H1 (cell line): ENCODE results near the gene SCFD1. TPM values are rescaled to one million over a fixed set of nuclear protein-coding genes. Genes with fewer than 3 reads are reported as not detected.

Experiments used
- CTCF ChIA-PET: fragments of 300-600 bp; sonication (Branson Sonifier 250); formaldehyde crosslinking; loops from one replicate; lab custom pipeline; 2021; ENCODE audit not compliant: partially characterized antibody; lab: Charles Lee
- POLR2A ChIA-PET: fragments of 300-600 bp; sonication (Branson Sonifier 250); formaldehyde crosslinking; loops from one replicate; lab custom pipeline; 2021; ENCODE audit warnings: inconsistent platforms; ENCODE audit not compliant: partially characterized antibody; lab: Charles Lee
- DNase-seq, 2 experiments: peaks; one replicate each; pipeline versions ENCODE4 v3.0.0 to v3.0.0-alpha.2; 2010 to 2022; ENCODE audit warnings: low spot score in 2 of 2, low read depth in 1 of 2, mixed read lengths in 1 of 2
- FAIRE-seq: peaks from 2 replicates; lab custom pipeline; 2011; peaks lifted over from hg19 to GRCh38; lab: Jason Lieb, UNC
- H2AFZ ChIP-seq: 2 replicates; pipeline ENCODE4 v1.8.1; 2012; ENCODE audit warnings: low read length, inconsistent platforms
- H2AK5ac ChIP-seq: 2 replicates; pipeline ENCODE4 v1.6.1; 2013; ENCODE audit warnings: low read depth, low read length
- H2BK120ac ChIP-seq: replicated peaks from 2 replicates; pipeline ENCODE3; 2013; ENCODE audit warnings: low read depth, low read length, inconsistent platforms
- H2BK12ac ChIP-seq: 2 replicates; pipeline ENCODE4 v1.6.1; 2013; ENCODE audit warnings: low read depth, low read length
- H2BK15ac ChIP-seq: 2 replicates; pipeline ENCODE4 v1.6.1; 2013; ENCODE audit warnings: low read length
- H2BK20ac ChIP-seq: 2 replicates; pipeline ENCODE4 v1.6.1; 2013; ENCODE audit warnings: low read length
- H2BK5ac ChIP-seq: 2 replicates; pipeline ENCODE4 v1.6.1; 2013; ENCODE audit warnings: low read depth, low read length
- H3K14ac ChIP-seq: 2 replicates; pipeline ENCODE4 v1.6.1; 2013; ENCODE audit warnings: inconsistent platforms; ENCODE audit not compliant: insufficient read length
- H3K18ac ChIP-seq: 2 replicates; pipeline ENCODE4 v1.6.1; 2013; ENCODE audit warnings: low read length; ENCODE audit errors: extremely low read depth
- H3K23ac ChIP-seq: 2 replicates; pipeline ENCODE4 v1.6.1; 2013; ENCODE audit warnings: inconsistent platforms; ENCODE audit not compliant: insufficient read length
- H3K23me2 ChIP-seq: 2 replicates; pipeline ENCODE4 v1.6.1; 2013; ENCODE audit warnings: low read depth, low read length
- H3K27ac ChIP-seq: 2 replicates; pipeline ENCODE4 v1.6.1; 2011; ENCODE audit warnings: low read depth, low read length, inconsistent platforms
- H3K27me3 ChIP-seq, 4 experiments: replicated peaks in 1 of 4; 1 replicate in 1 of 4; 2 replicates in 3 of 4; pipeline versions ENCODE4 v1.6.1 to v1.8.1; 2011 to 2013; ENCODE audit warnings: low read length in 3 of 4, mild to moderate bottlenecking in 3 of 4, inconsistent platforms in 2 of 4, mixed read lengths in 2 of 4, moderate library complexity in 1 of 4; ENCODE audit not compliant: control insufficient read depth in 3 of 4, insufficient read depth in 3 of 4; ENCODE audit errors: extremely low read depth in 1 of 4
- H3K36me3 ChIP-seq, 4 experiments: 2 replicates each; pipeline versions ENCODE4 v1.6.1 to v1.8.1; 2011 to 2013; ENCODE audit warnings: mild to moderate bottlenecking in 4 of 4, low read length in 3 of 4, moderate library complexity in 2 of 4, control low read depth in 1 of 4, inconsistent platforms in 1 of 4; ENCODE audit not compliant: insufficient read depth in 4 of 4, control insufficient read depth in 2 of 4
- H3K4ac ChIP-seq: replicated peaks from 2 replicates; pipeline ENCODE3; 2013; ENCODE audit warnings: low read length, low read depth, mixed read lengths, inconsistent platforms; ENCODE audit not compliant: insufficient read length
- H3K4me1 ChIP-seq, 4 experiments: replicated peaks in 1 of 4; 1 replicate in 1 of 4; 2 replicates in 3 of 4; pipeline versions ENCODE4 v1.6.1 to v1.8.1; 2011 to 2013; ENCODE audit warnings: low read length in 3 of 4, inconsistent platforms in 2 of 4, mixed read lengths in 1 of 4; ENCODE audit not compliant: insufficient read depth in 4 of 4, control insufficient read depth in 3 of 4
- H3K4me2 ChIP-seq, 2 experiments: 2 replicates each; pipeline versions ENCODE4 v1.6.1 to v1.8.1; 2011 to 2013; ENCODE audit warnings: low read depth in 2 of 2, low read length in 2 of 2, control low read depth in 1 of 2, inconsistent platforms in 1 of 2, mild to moderate bottlenecking in 1 of 2; ENCODE audit not compliant: insufficient read depth in 1 of 2
- H3K4me3 ChIP-seq, 4 experiments: fragments of 200-600, 300-600 bp in 1 of 4; sonication (generic), shearing (Covaris generic), sonication (Bioruptor Twin) in 1 of 4; 2 replicates each; pipeline versions ENCODE4 v1.5.1 to v1.8.1; 2011 to 2016; ENCODE audit warnings: low read length in 4 of 4, low read depth in 3 of 4, control low read depth in 2 of 4, inconsistent platforms in 2 of 4, mild to moderate bottlenecking in 2 of 4, mixed read lengths in 1 of 4, moderate library complexity in 1 of 4; ENCODE audit not compliant: insufficient read depth in 2 of 4; ENCODE audit errors: extremely low read depth in 1 of 4
- H3K56ac ChIP-seq: replicated peaks from 2 replicates; pipeline ENCODE3; 2013; ENCODE audit warnings: low read depth, mild to moderate bottlenecking, mixed read lengths, low read length, inconsistent platforms; ENCODE audit not compliant: insufficient read length
- H3K79me1 ChIP-seq: 2 replicates; pipeline ENCODE4 v1.6.1; 2013; ENCODE audit warnings: low read depth, low read length, control low read depth
- H3K79me2 ChIP-seq, 2 experiments: 2 replicates each; pipeline versions ENCODE4 v1.6.1 to v1.8.1; 2012 to 2013; ENCODE audit warnings: low read length in 2 of 2, mild to moderate bottlenecking in 2 of 2, inconsistent platforms in 1 of 2; ENCODE audit not compliant: insufficient read depth in 2 of 2, control insufficient read depth in 1 of 2
- H3K9ac ChIP-seq, 4 experiments: replicated peaks in 1 of 4; 1 replicate in 1 of 4; 2 replicates in 3 of 4; pipeline versions ENCODE4 v1.6.1 to v1.8.1; 2011 to 2013; ENCODE audit warnings: low read depth in 3 of 4, low read length in 3 of 4, control low read depth in 2 of 4, mild to moderate bottlenecking in 2 of 4, moderate library complexity in 2 of 4, inconsistent platforms in 1 of 4; ENCODE audit errors: extremely low read depth in 1 of 4
- H3K9me3 ChIP-seq, 2 experiments: 2 replicates each; pipeline versions ENCODE4 v1.6.1 to v1.8.1; 2012 to 2013; ENCODE audit warnings: mild to moderate bottlenecking in 2 of 2, moderate library complexity in 2 of 2, control low read depth in 1 of 2, inconsistent platforms in 1 of 2, low read depth in 1 of 2, low read length in 1 of 2, mixed read lengths in 1 of 2; ENCODE audit not compliant: insufficient read depth in 2 of 2
- H4K20me1 ChIP-seq, 2 experiments: replicated peaks in 1 of 2; 2 replicates each; pipeline versions ENCODE3 to v1.8.1; 2011 to 2013; ENCODE audit warnings: inconsistent platforms in 2 of 2, low read length in 2 of 2, mild to moderate bottlenecking in 1 of 2; ENCODE audit not compliant: insufficient read depth in 2 of 2, control insufficient read depth in 1 of 2
- H4K5ac ChIP-seq: 2 replicates; pipeline ENCODE4 v1.6.1; 2013; ENCODE audit warnings: low read length, low read depth, mixed read lengths, inconsistent platforms; ENCODE audit not compliant: insufficient read length
- H4K8ac ChIP-seq: 2 replicates; pipeline ENCODE4 v1.8.0; 2013; ENCODE audit warnings: mild to moderate bottlenecking, moderate library complexity, low read length, inconsistent platforms; ENCODE audit not compliant: insufficient read depth; ENCODE audit errors: extremely low read depth
- H4K91ac ChIP-seq: replicated peaks from 2 replicates; pipeline ENCODE3; 2013; ENCODE audit warnings: low read length, mixed read lengths, inconsistent platforms; ENCODE audit not compliant: insufficient read length
- CBX8 ChIP-seq: fragments of 300-800, 300-1000 bp; sonication (generic); IDR thresholded peaks from 2 replicates; pipeline ENCODE4 v1.7.1; 2016; ENCODE audit warnings: low read depth, low read length, borderline replicate concordance
- GTF2F1 ChIP-seq: IDR thresholded peaks from 2 replicates; pipeline ENCODE4 v1.6.1; 2012; ENCODE audit warnings: low read depth, low read length, improper control_type of control experiment, borderline replicate concordance
- JUND ChIP-seq: IDR thresholded peaks from 2 replicates; pipeline ENCODE4 v1.6.1; 2011; ENCODE audit warnings: mild to moderate bottlenecking, improper control_type of control experiment, low read length
- NRF1 ChIP-seq: IDR thresholded peaks from 2 replicates; pipeline ENCODE4 v1.6.1; 2011; ENCODE audit warnings: mild to moderate bottlenecking, low read depth, low read length, improper control_type of control experiment
- RXRA ChIP-seq: IDR thresholded peaks from 2 replicates; pipeline ENCODE4 v1.6.1; 2011; ENCODE audit warnings: low read depth, mild to moderate bottlenecking, low read length, moderate library complexity; ENCODE audit not compliant: insufficient read depth
- SIRT6 ChIP-seq: IDR thresholded peaks from one replicate; pipeline ENCODE4 v1.7.1; 2012; ENCODE audit warnings: low read length, inconsistent platforms
- SRF ChIP-seq: IDR thresholded peaks from 2 replicates; pipeline ENCODE4 v1.6.1; 2011; ENCODE audit warnings: mild to moderate bottlenecking, low read depth, low read length, moderate library complexity
- WGBS, 2 experiments: shearing (Covaris generic) in 1 of 2; methylation state at CpG; one replicate each; pipeline versions ENCODE4 v1.1.6 to v1.1.7; 2013 to 2015; ENCODE audit warnings: low lambda C conversion rate in 2 of 2, mixed read lengths in 2 of 2, inconsistent platforms in 1 of 2, low coverage in 1 of 2, missing lambda C conversion rate in 1 of 2; ENCODE audit not compliant: insufficient replicate concordance in 2 of 2, insufficient coverage in 1 of 2, insufficient read length in 1 of 2; ENCODE audit errors: extremely low coverage in 1 of 2, missing lambda C conversion rate in 1 of 2; 5-methylcytosine and 5-hydroxymethylcytosine counted together
- polyA plus RNA-seq, 7 experiments: library from polyadenylated mRNA; depleted of rRNA in 3 of 7; stranded (reverse) in 5 of 7; unstranded in 2 of 7; fragments of >200 nt in 5 of 7; fragments of 200-250 nt in 2 of 7; gene quantifications; 1 replicate in 5 of 7; 2 replicates in 1 of 7; 4 replicates in 1 of 7; pipeline versions ENCODE4 v1.2.1 to v1.2.3, GENCODE V29; 2011 to 2013; ENCODE audit warnings: missing spikeins in 2 of 7, mixed read lengths in 2 of 7
- total RNA-seq: library from RNA; stranded (reverse); fragmentation: NEBNext Ultra II Directional; extraction: Animal tissue kit (Norgen Biotek cat#: 25700); gene quantifications from 2 replicates; pipeline ENCODE4 v1.2.1, GENCODE V29; 2021
- TF ChIP-seq, protein P1 (sequence below): IDR thresholded peaks from 2 replicates; pipeline ENCODE4 v1.6.1; 2012; ENCODE audit warnings: inconsistent platforms

SCFD1 gene
- total and polyA plus RNA-seq, 2 of the 8 experiments (the other 6 are each of a cell fraction or from before 2014, with no cell fraction given): 32.8 to 64.5 TPM

DNA sequence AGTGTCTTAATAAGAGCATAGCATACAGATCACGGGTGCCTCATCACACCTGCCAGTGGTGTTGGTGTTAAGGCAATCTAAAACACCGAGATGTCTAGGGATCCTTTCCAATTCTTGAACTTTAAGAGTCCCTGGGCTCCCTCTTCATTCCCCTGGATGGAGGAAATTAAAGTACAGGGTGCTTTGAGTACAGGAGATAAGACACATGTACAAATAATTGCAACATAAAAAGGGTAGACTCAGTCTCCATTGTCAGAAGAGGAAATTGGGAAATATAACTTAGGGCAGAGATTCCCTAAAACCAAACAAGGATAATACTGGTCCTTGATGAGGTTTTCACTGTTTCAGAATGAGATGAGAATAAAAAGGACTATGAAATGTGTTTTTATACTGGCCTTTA is 34.9 kb downstream of the SCFD1 start:
- no peak overlapping the region for H2BK15ac ChIP-seq
- CTCF ChIA-PET: interaction anchor here (0.6 to 3.0 kb wide), 22 partner anchors 8 to 426 kb away, joined by 3 to 16 read pairs (median 3); no protein-coding TSS in a partner anchor
- H3K27ac ChIP-seq: no peak overlapping the region
- no peak overlapping the region for H2AFZ ChIP-seq
- no peak overlapping the region for H3K23ac ChIP-seq
- no peak for DNase-seq
- H2BK5ac ChIP-seq: no peak overlapping the region
- no peak overlapping the region for H2AK5ac ChIP-seq
- no peaks in the 10 kb centered on the region for H3K79me1 ChIP-seq
- H4K91ac ChIP-seq: no peak overlapping the region
- TF ChIP-seq SIRT6 (no peak), NRF1 (no peak), SRF (no peak), GTF2F1 (no peak), JUND (no peak), RXRA (no peak), CBX8 (no peak)
- TF ChIP-seq, protein P1, sequence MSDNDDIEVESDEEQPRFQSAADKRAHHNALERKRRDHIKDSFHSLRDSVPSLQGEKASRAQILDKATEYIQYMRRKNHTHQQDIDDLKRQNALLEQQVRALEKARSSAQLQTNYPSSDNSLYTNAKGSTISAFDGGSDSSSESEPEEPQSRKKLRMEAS: no peak
- TF ChIP-seq, all 59 proteins: peak for 0
- no peaks in the 10 kb centered on the region for H3K4me1 ChIP-seq
- POLR2A ChIA-PET: interaction anchor here (0.9 kb wide), 1 partner anchor 34 kb away, joined by 3 read pairs; no protein-coding TSS in a partner anchor
- H3K79me2 ChIP-seq: no peaks in the 10 kb centered on the region
- no peak overlapping the region for H2BK12ac ChIP-seq
- no peak overlapping the region for H3K4ac ChIP-seq
- no peak overlapping the region for H2BK20ac ChIP-seq
- H3K14ac ChIP-seq: no peak overlapping the region
- no peak overlapping the region for H3K4me2 ChIP-seq
- H4K5ac ChIP-seq: no peak overlapping the region
- peaks cover 2 to 53% (median 19%) of the 10 kb centered on the region in 4 experiments; a peak in 7 of 8 replicates for H3K36me3 ChIP-seq
- 96% methylated on average over 2 of the region's 2 CpGs; no CpG with 5 or more reads in 1 of the 2 experiments for WGBS, 2 experiments
- H3K9ac ChIP-seq: no peak overlapping the region
- H3K56ac ChIP-seq: no peak overlapping the region
- no peaks in the 10 kb centered on the region for H3K23me2 ChIP-seq
- H3K18ac ChIP-seq: no peak overlapping the region
- FAIRE-seq: no peak
- H3K4me3 ChIP-seq: no peak overlapping the region
- no peaks in the 10 kb centered on the region for H3K27me3 ChIP-seq
- no peak overlapping the region for H2BK120ac ChIP-seq
- peaks cover 0 to 4% of the 10 kb centered on the region in 2 experiments for H4K20me1 ChIP-seq
- H3K9me3 ChIP-seq: no peaks in the 10 kb centered on the region
- no peak overlapping the region for H4K8ac ChIP-seq
